HepG2 (cell line): Measurements from ENCODE around the gene USP12.

Experiments
- BHLHE40 ChIP-seq: IDR thresholded peaks from 2 replicates; pipeline ENCODE4 v1.6.1; 2011; ENCODE audit warnings: low read length, improper control_type of control experiment
- FOXM1 ChIP-seq: sonication (generic); formaldehyde crosslinking; IDR thresholded peaks from 2 replicates; pipeline ENCODE4 v1.5.0; 2020; ENCODE audit warnings: missing genetic modification reagents
- GLI4 ChIP-seq: sonication (generic); formaldehyde crosslinking; IDR thresholded peaks from 2 replicates; pipeline ENCODE4 v1.5.1; 2020; ENCODE audit warnings: missing genetic modification reagents, mild to moderate bottlenecking, moderate library complexity, borderline replicate concordance
- MAFG ChIP-seq: sonication (generic); formaldehyde crosslinking; IDR thresholded peaks from 2 replicates; pipeline ENCODE4 v1.5.1; 2020; ENCODE audit warnings: mild to moderate bottlenecking, missing genetic modification reagents
- MYNN ChIP-seq: sonication (generic); formaldehyde crosslinking; IDR thresholded peaks from 2 replicates; pipeline ENCODE4 v1.4.0; 2020; ENCODE audit warnings: mild to moderate bottlenecking, low read depth, missing genetic modification reagents
- ZEB1 ChIP-seq: IDR thresholded peaks from 2 replicates; pipeline ENCODE4 v1.6.1; 2012; ENCODE audit warnings: mild to moderate bottlenecking, low read depth, inconsistent platforms; ENCODE audit not compliant: insufficient replicate concordance
- ZNF10 ChIP-seq: sonication (generic); formaldehyde crosslinking; IDR thresholded peaks from 2 replicates; pipeline ENCODE4 v1.4.0; 2020; ENCODE audit warnings: mild to moderate bottlenecking, low read depth, missing genetic modification reagents, borderline replicate concordance
- ZNF253 ChIP-seq: sonication (generic); formaldehyde crosslinking; IDR thresholded peaks from 2 replicates; pipeline ENCODE4 v1.8.0; 2022; ENCODE audit warnings: mild to moderate bottlenecking, missing genetic modification reagents, borderline replicate concordance
- TF ChIP-seq, protein P1 (sequence below): sonication (generic); formaldehyde crosslinking; IDR thresholded peaks from 2 replicates; pipeline ENCODE4 v1.5.1; 2020; ENCODE audit warnings: missing genetic modification reagents, mild to moderate bottlenecking, borderline replicate concordance
- TF ChIP-seq, protein P2 (sequence below): sonication (generic); formaldehyde crosslinking; IDR thresholded peaks from 2 replicates; pipeline ENCODE4 v1.4.0; 2020; ENCODE audit warnings: mild to moderate bottlenecking, missing genetic modification reagents
- TF ChIP-seq, protein P3 (sequence below): sonication (generic); formaldehyde crosslinking; IDR thresholded peaks from 2 replicates; pipeline ENCODE4 v1.5.0; 2020; ENCODE audit warnings: mild to moderate bottlenecking, missing genetic modification reagents, moderate library complexity
- TF ChIP-seq, protein P4 (sequence below), 2 experiments: sonication (generic) in 1 of 2; formaldehyde crosslinking in 1 of 2; IDR thresholded peaks; 2 replicates each; pipeline versions ENCODE4 v1.5.1 to v1.6.1; 2011 to 2020; ENCODE audit warnings: borderline replicate concordance in 1 of 2, low read depth in 1 of 2, low read length in 1 of 2, mild to moderate bottlenecking in 1 of 2, missing genetic modification reagents in 1 of 2, moderate library complexity in 1 of 2
- TF ChIP-seq, protein P5 (sequence below): sonication (generic); formaldehyde crosslinking; IDR thresholded peaks from 2 replicates; pipeline ENCODE4 v1.4.0; 2020; ENCODE audit warnings: missing genetic modification reagents, borderline replicate concordance
- TF ChIP-seq, protein P6 (sequence below): sonication (generic); formaldehyde crosslinking; conservative IDR thresholded peaks from 2 replicates; pipeline ENCODE4 v1.8.0; 2022; ENCODE audit warnings: missing genetic modification reagents

DNA sequence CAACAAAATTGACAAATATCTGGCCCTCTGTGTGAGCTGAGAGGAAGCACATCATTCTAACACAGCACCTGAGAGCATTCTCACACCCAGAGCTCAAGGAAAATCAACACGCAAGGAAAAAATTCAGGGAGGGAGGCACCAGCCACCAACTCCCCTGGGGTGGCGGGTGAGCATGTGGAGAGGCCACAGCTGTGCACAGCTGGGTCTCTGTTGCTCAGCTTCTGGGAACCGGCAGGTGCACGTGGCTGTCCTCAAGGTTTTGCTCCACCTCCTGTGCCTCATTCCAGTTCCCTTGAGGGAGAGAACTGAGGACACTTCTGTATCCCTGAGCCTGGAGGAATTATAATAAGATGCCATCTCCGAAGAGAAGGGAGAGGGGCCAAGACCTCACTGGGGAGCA is 134.0 kb downstream of the USP12 start:
- TF ChIP-seq, protein P1, sequence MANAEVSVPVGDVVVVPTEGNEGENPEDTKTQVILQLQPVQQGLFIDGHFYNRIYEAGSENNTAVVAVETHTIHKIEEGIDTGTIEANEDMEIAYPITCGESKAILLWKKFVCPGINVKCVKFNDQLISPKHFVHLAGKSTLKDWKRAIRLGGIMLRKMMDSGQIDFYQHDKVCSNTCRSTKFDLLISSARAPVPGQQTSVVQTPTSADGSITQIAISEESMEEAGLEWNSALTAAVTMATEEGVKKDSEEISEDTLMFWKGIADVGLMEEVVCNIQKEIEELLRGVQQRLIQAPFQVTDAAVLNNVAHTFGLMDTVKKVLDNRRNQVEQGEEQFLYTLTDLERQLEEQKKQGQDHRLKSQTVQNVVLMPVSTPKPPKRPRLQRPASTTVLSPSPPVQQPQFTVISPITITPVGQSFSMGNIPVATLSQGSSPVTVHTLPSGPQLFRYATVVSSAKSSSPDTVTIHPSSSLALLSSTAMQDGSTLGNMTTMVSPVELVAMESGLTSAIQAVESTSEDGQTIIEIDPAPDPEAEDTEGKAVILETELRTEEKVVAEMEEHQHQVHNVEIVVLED (CRISPR knock-in tag): no peak
- TF ChIP-seq MYNN (CRISPR knock-in tag): no peak
- TF ChIP-seq ZNF253 (CRISPR knock-in tag): no peak
- no peak for TF ChIP-seq ZNF10 (CRISPR knock-in tag)
- TF ChIP-seq BHLHE40: no peak
- TF ChIP-seq, protein P2, sequence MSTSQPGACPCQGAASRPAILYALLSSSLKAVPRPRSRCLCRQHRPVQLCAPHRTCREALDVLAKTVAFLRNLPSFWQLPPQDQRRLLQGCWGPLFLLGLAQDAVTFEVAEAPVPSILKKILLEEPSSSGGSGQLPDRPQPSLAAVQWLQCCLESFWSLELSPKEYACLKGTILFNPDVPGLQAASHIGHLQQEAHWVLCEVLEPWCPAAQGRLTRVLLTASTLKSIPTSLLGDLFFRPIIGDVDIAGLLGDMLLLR (CRISPR knock-in tag): no peak
- TF ChIP-seq, protein P3, sequence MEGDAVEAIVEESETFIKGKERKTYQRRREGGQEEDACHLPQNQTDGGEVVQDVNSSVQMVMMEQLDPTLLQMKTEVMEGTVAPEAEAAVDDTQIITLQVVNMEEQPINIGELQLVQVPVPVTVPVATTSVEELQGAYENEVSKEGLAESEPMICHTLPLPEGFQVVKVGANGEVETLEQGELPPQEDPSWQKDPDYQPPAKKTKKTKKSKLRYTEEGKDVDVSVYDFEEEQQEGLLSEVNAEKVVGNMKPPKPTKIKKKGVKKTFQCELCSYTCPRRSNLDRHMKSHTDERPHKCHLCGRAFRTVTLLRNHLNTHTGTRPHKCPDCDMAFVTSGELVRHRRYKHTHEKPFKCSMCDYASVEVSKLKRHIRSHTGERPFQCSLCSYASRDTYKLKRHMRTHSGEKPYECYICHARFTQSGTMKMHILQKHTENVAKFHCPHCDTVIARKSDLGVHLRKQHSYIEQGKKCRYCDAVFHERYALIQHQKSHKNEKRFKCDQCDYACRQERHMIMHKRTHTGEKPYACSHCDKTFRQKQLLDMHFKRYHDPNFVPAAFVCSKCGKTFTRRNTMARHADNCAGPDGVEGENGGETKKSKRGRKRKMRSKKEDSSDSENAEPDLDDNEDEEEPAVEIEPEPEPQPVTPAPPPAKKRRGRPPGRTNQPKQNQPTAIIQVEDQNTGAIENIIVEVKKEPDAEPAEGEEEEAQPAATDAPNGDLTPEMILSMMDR (CRISPR knock-in tag): no peak
- no peak for TF ChIP-seq MAFG
- no peak for TF ChIP-seq ZEB1
- TF ChIP-seq, protein P4, sequence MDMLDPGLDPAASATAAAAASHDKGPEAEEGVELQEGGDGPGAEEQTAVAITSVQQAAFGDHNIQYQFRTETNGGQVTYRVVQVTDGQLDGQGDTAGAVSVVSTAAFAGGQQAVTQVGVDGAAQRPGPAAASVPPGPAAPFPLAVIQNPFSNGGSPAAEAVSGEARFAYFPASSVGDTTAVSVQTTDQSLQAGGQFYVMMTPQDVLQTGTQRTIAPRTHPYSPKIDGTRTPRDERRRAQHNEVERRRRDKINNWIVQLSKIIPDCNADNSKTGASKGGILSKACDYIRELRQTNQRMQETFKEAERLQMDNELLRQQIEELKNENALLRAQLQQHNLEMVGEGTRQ (IDR thresholded peaks at IDR 0.05; ENCODE audit: low read depth, low read length): no peak
- TF ChIP-seq, protein P4 (CRISPR knock-in tag; IDR thresholded peaks at IDR 0.05; ENCODE audit: borderline replicate concordance): no peak
- no peak for TF ChIP-seq FOXM1 (CRISPR knock-in tag)
- TF ChIP-seq, protein P5, sequence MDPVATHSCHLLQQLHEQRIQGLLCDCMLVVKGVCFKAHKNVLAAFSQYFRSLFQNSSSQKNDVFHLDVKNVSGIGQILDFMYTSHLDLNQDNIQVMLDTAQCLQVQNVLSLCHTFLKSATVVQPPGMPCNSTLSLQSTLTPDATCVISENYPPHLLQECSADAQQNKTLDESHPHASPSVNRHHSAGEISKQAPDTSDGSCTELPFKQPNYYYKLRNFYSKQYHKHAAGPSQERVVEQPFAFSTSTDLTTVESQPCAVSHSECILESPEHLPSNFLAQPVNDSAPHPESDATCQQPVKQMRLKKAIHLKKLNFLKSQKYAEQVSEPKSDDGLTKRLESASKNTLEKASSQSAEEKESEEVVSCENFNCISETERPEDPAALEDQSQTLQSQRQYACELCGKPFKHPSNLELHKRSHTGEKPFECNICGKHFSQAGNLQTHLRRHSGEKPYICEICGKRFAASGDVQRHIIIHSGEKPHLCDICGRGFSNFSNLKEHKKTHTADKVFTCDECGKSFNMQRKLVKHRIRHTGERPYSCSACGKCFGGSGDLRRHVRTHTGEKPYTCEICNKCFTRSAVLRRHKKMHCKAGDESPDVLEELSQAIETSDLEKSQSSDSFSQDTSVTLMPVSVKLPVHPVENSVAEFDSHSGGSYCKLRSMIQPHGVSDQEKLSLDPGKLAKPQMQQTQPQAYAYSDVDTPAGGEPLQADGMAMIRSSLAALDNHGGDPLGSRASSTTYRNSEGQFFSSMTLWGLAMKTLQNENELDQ: no peak
- TF ChIP-seq, protein P6, sequence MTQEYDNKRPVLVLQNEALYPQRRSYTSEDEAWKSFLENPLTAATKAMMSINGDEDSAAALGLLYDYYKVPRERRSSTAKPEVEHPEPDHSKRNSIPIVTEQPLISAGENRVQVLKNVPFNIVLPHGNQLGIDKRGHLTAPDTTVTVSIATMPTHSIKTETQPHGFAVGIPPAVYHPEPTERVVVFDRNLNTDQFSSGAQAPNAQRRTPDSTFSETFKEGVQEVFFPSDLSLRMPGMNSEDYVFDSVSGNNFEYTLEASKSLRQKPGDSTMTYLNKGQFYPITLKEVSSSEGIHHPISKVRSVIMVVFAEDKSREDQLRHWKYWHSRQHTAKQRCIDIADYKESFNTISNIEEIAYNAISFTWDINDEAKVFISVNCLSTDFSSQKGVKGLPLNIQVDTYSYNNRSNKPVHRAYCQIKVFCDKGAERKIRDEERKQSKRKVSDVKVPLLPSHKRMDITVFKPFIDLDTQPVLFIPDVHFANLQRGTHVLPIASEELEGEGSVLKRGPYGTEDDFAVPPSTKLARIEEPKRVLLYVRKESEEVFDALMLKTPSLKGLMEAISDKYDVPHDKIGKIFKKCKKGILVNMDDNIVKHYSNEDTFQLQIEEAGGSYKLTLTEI (CRISPR knock-in tag): no peak
- TF ChIP-seq GLI4: no peak
